H1 (cell line): ENCODE measurements around the gene DUSP3.

Source experiments
- CTCF ChIP-seq, 3 experiments: IDR thresholded peaks; 1 replicate in 2 of 3; 2 replicates in 1 of 3; pipeline versions ENCODE4 v1.5.1 to v1.6.1; 2011; ENCODE audit warnings: low read length in 3 of 3, mild to moderate bottlenecking in 3 of 3, inconsistent platforms in 2 of 3, low read depth in 1 of 3, moderate library complexity in 1 of 3; ENCODE audit not compliant: insufficient read depth in 1 of 3; ENCODE audit errors: control extremely low read depth in 1 of 3
- JUND ChIP-seq: IDR thresholded peaks from 2 replicates; pipeline ENCODE4 v1.6.1; 2011; ENCODE audit warnings: mild to moderate bottlenecking, improper control_type of control experiment, low read length
- MAX ChIP-seq: IDR thresholded peaks from 2 replicates; pipeline ENCODE4 v1.6.1; 2012; ENCODE audit warnings: inconsistent platforms

GRCh38 chr17:43755389-43755875 is 23.3 kb downstream of the DUSP3 start:
- TF ChIP-seq CTCF (IDR thresholded peaks at IDR 0.05; ENCODE audit: control extremely low read depth in 1 of 3, insufficient read depth in 1 of 3, low read depth in 1 of 3, low read length in 3 of 3), result peak in 2 of 3 experiments; percentile 9 to 50; a peak in 3 of 4 replicates
- peak; percentile 95 for TF ChIP-seq MAX
- no peak for TF ChIP-seq JUND
